K562 (cell line): ENCODE results near the gene GLDC. TPM values are rescaled to one million over a fixed set of nuclear protein-coding genes. Genes with fewer than 3 reads are reported as not detected.

Experiments
- ATAC-seq: fragments of 200-7000 bp; cut with Tn5 transposase; 3 replicates; pipeline ENCODE4 v1.9.1; 2020; ENCODE audit warnings: moderate library complexity
- BruUV-seq: library from RNA; stranded (reverse); fragments of 400-500 nt; replicated peaks from 2 replicates; lab custom pipeline; 2021; lab: Mats Ljungman, UMichigan
- CTCF ChIA-PET: fragments of 300-600 bp; formaldehyde crosslinking; extraction: SDS; loops from one replicate; lab custom pipeline; 2021; ENCODE audit warnings: low intra/inter-chr PET ratio; lab: Yijun Ruan, JAX
- POLR2A ChIA-PET: fragments of 300-600, 350-650 bp; sonication (Branson Sonifier 250); formaldehyde crosslinking; extraction: SDS; loops from one replicate; lab custom pipeline; 2021; ENCODE audit warnings: antibody characterized with exemption, inconsistent platforms; lab: Yijun Ruan, JAX
- DNase-seq, 4 experiments: peaks; one replicate each; pipeline versions ENCODE4 v3.0.0 to v3.0.0-alpha.2; 2011 to 2018; ENCODE audit warnings: low spot score in 3 of 4, mixed read lengths in 3 of 4; ENCODE audit errors: extremely low read depth in 1 of 4
- FAIRE-seq: peaks from 2 replicates; lab custom pipeline; 2011; peaks lifted over from hg19 to GRCh38; lab: Jason Lieb, UNC
- H2AFZ ChIP-seq: 2 replicates; pipeline ENCODE4 v1.6.0; 2011; ENCODE audit warnings: low read depth, low read length, control low read depth, inconsistent platforms
- H3K27ac ChIP-seq: fragments of 200-600 bp; 3 replicates; pipeline ENCODE4 v1.8.0; 2011; ENCODE audit warnings: low read depth, mild to moderate bottlenecking, control low read depth, inconsistent platforms, low read length, moderate library complexity, mixed read lengths; ENCODE audit errors: extremely low read depth
- H3K27me3 ChIP-seq, 2 experiments: fragments of 300-600 bp in 1 of 2; 2 replicates in 1 of 2; 3 replicates in 1 of 2; pipeline versions ENCODE4 v1.6.0 to v1.8.0; 2011; ENCODE audit warnings: inconsistent platforms in 2 of 2, low read length in 2 of 2, mild to moderate bottlenecking in 1 of 2, mixed read lengths in 1 of 2, moderate library complexity in 1 of 2; ENCODE audit not compliant: control insufficient read depth in 2 of 2, insufficient read depth in 2 of 2
- H3K36me3 ChIP-seq: fragments of 300-600 bp; 3 replicates; pipeline ENCODE4 v1.8.0; 2011; ENCODE audit warnings: mild to moderate bottlenecking, low read length, inconsistent platforms; ENCODE audit not compliant: control insufficient read depth, insufficient read depth
- H3K4me1 ChIP-seq, 2 experiments: fragments of 200-600 bp in 1 of 2; replicated peaks in 1 of 2; 2 replicates in 1 of 2; 3 replicates in 1 of 2; pipeline versions ENCODE4 v1.5.1 to v1.8.0; 2011; ENCODE audit warnings: inconsistent platforms in 2 of 2, low read length in 2 of 2, mild to moderate bottlenecking in 1 of 2, mixed read lengths in 1 of 2, moderate library complexity in 1 of 2; ENCODE audit not compliant: control insufficient read depth in 2 of 2, insufficient read depth in 2 of 2
- H3K4me2 ChIP-seq: 2 replicates; pipeline ENCODE4 v1.6.1; 2011; ENCODE audit warnings: low read length, control low read depth, inconsistent platforms, mixed read lengths; ENCODE audit not compliant: insufficient read depth
- H3K4me3 ChIP-seq: fragments of 200-600 bp; sonication (generic), shearing (Covaris generic); 2 replicates; pipeline ENCODE4 v1.5.1; 2016; ENCODE audit warnings: control low read depth, inconsistent platforms
- H3K79me2 ChIP-seq: fragments of 200-600 bp; 3 replicates; pipeline ENCODE4 v1.8.0; 2011; ENCODE audit warnings: low read length, inconsistent platforms; ENCODE audit not compliant: control insufficient read depth, insufficient read depth
- H3K9ac ChIP-seq, 2 experiments: 2 replicates each; pipeline versions ENCODE4 v1.6.0 to v1.6.1; 2011; ENCODE audit warnings: low read depth in 2 of 2, low read length in 2 of 2, control low read depth in 1 of 2, inconsistent platforms in 1 of 2, mild to moderate bottlenecking in 1 of 2, mixed read lengths in 1 of 2; ENCODE audit not compliant: insufficient read depth in 1 of 2
- H3K9me1 ChIP-seq: one replicate; pipeline ENCODE4 v1.6.0; 2011; ENCODE audit warnings: inconsistent platforms, mild to moderate bottlenecking, low read length, moderate library complexity; ENCODE audit not compliant: control insufficient read depth, insufficient read depth
- H3K9me3 ChIP-seq: replicated peaks from 2 replicates; pipeline ENCODE4 v1.5.1; 2011; ENCODE audit warnings: low read depth, low read length, inconsistent platforms; ENCODE audit not compliant: control insufficient read depth, insufficient read depth
- H4K20me1 ChIP-seq: replicated peaks from 2 replicates; pipeline ENCODE4 v1.6.1; 2011; ENCODE audit warnings: low read length, inconsistent platforms, mixed read lengths; ENCODE audit not compliant: control insufficient read depth, insufficient read depth
- CBX3 ChIP-seq, 2 experiments: IDR thresholded peaks; 1 replicate in 1 of 2; 2 replicates in 1 of 2; pipeline ENCODE4 v1.6.1; 2012; ENCODE audit warnings: inconsistent platforms in 2 of 2, low read length in 2 of 2, borderline replicate concordance in 1 of 2, control low read depth in 1 of 2
- CBX8 ChIP-seq: fragments of 200-600 bp; sonication (generic); IDR thresholded peaks from 2 replicates; pipeline ENCODE4 v1.6.1; 2012; ENCODE audit warnings: borderline replicate concordance, mixed run types, low read depth, mild to moderate bottlenecking, moderate library complexity, mixed read lengths, low read length, control low read depth, inconsistent platforms; ENCODE audit not compliant: poor library complexity, severe bottlenecking; ENCODE audit errors: extremely low read depth
- CHD7 ChIP-seq: fragments of 200-600 bp; sonication (generic); IDR thresholded peaks from one replicate; pipeline ENCODE4 v1.6.1; 2012; ENCODE audit warnings: mild to moderate bottlenecking, low read depth, low read length, inconsistent platforms
- SNAPC5 ChIP-seq: fragments of 250-450 bp; sonication (Bioruptor Pico); IDR thresholded peaks from 2 replicates; pipeline ENCODE4 v1.8.0; 2021; ENCODE audit warnings: moderate library complexity, mild to moderate bottlenecking, inconsistent platforms
- WGBS: fragments of 100-300 bp; shearing (Covaris generic); methylation state at CpG from one replicate; pipeline ENCODE4 v1.1.6; 2016; ENCODE audit warnings: low coverage, mixed read lengths; ENCODE audit not compliant: insufficient coverage; ENCODE audit errors: missing lambda C conversion rate; 5-methylcytosine and 5-hydroxymethylcytosine counted together
- in situ Hi-C: fragments of 300-500 bp; cut with MboI; formaldehyde crosslinking; loops from 4 replicates; pipeline ENCODE4 v1.15.0; 2018; ENCODE audit warnings: inconsistent platforms, mixed read lengths
- intact Hi-C: fragments of 100-400 bp; cut with micrococcal nuclease; formaldehyde crosslinking; loops from 2 replicates; pipeline ENCODE4 v1.14.2; 2022
- polyA plus RNA-seq, 8 experiments: library from polyadenylated mRNA; depleted of rRNA in 4 of 8; stranded (reverse) in 5 of 8; unstranded in 3 of 8; fragments of >200 nt; fragmentation: Nextera tagmentation in 2 of 8; fragmentation: Illumina TruSeq in 1 of 8; extraction: Ambion mirVana in 2 of 8; extraction: Trizol in 1 of 8; gene quantifications; 2 replicates each; pipeline versions ENCODE4 v1.2.1 to v1.2.3, GENCODE V29; 2011 to 2014; ENCODE audit warnings: inconsistent platforms in 1 of 8, missing spikeins in 1 of 8
- total RNA-seq, 7 experiments: library from RNA; depleted of rRNA in 6 of 7; stranded (reverse); fragments of >200 nt in 6 of 7; fragmentation: Illumina TruSeq in 2 of 7; extraction: Trizol in 2 of 7; gene quantifications; 2 replicates each; pipeline versions ENCODE4 v1.2.1 to v1.2.3, GENCODE V29; 2011 to 2021; ENCODE audit warnings: low replicate concordance in 1 of 7

The GLDC gene
- total and polyA plus RNA-seq, 9 of the 15 experiments (the other 6 are each of a cell fraction or from before 2014, with no cell fraction given) = 0.03 to 0.27 (median 0.08) TPM; not detected in 6

GRCh38 chr9:6579613-6580012 is 65.9 kb downstream of the GLDC start:
- no peak overlapping the region for H3K4me3 ChIP-seq
- H3K79me2 ChIP-seq = no peaks in the 10 kb centered on the region
- H3K27ac ChIP-seq = no peak overlapping the region
- TF ChIP-seq CBX3 (IDR thresholded peaks at IDR 0.05; ENCODE audit: borderline replicate concordance in 1 of 2, low read length in 2 of 2) = no peak
- TF ChIP-seq SNAPC5 (CRISPR knock-in tag) = no peak
- no peak for TF ChIP-seq CHD7
- TF ChIP-seq CBX8 = no peak
- ChIA-PET POLR2A (no interaction called here), CTCF (no interaction called here)
- ATAC-seq (no peak), DNase-seq (no peak), FAIRE-seq (no peak)
- intact Hi-C loops (no loop called here), in situ Hi-C loops (no loop called here)
- WGBS = 2% methylated on average over 6 of the region's 6 CpGs
- H3K9me1 ChIP-seq = no peaks in the 10 kb centered on the region
- H4K20me1 ChIP-seq = no peaks in the 10 kb centered on the region
- no TSS peak for BruUV-seq
- H3K9ac ChIP-seq = no peak overlapping the region
- no peak overlapping the region for H3K4me2 ChIP-seq
- H3K9me3 ChIP-seq = no peaks in the 10 kb centered on the region
- peaks cover 8 to 25% of the 10 kb centered on the region in 2 experiments; a peak in 4 of 5 replicates for H3K27me3 ChIP-seq
- no peak overlapping the region for H2AFZ ChIP-seq
- no peaks in the 10 kb centered on the region for H3K36me3 ChIP-seq
- H3K4me1 ChIP-seq = no peaks in the 10 kb centered on the region; a peak in 1 of 5 replicates
